Sigmoid colon (tissue), 4 donors: ENCODE data around the gene EEPD1.
A peak's percentile ranks its signal among the peaks of the same experiment; 100 is the strongest.

ENCODE experiments used
- CTCF ChIP-seq, 4 experiments: fragments of 450-650 bp in 3 of 4; fragments of 200-600 bp in 1 of 4; IDR thresholded peaks; one replicate each; pipeline ENCODE4 v1.5.1; 2016 to 2019; ENCODE audit warnings: antibody characterized with exemption in 4 of 4, mild to moderate bottlenecking in 3 of 4, moderate library complexity in 2 of 4
- EP300 ChIP-seq, 4 donors: sonication (generic); formaldehyde crosslinking; IDR thresholded peaks; one replicate each; pipeline ENCODE4 v1.6.1; 2017; ENCODE audit warnings: antibody characterized with exemption in 4 of 4

- no peak for TF ChIP-seq CTCF (IDR thresholded peaks at IDR 0.05)
- peak in 3 of 4 donors; percentile 2 to 34 (median 23) for TF ChIP-seq EP300 (IDR thresholded peaks at IDR 0.05)
These were observed 150.4 kb downstream of the EEPD1 start for GRCh38 chr7:36303202-36304098.
